Kidney tubule cell (primary cell): ENCODE measurements around the gene IARS1.

ENCODE experiments used
- DNase-seq: peaks from one replicate; pipeline ENCODE4 v3.0.0-alpha.2; 2018; ENCODE audit warnings: low spot score

The IARS1 gene

GRCh38 chr9:92295240-92295790, 1.8 kb upstream of the IARS1 start:
- no peak for DNase-seq

DNA sequence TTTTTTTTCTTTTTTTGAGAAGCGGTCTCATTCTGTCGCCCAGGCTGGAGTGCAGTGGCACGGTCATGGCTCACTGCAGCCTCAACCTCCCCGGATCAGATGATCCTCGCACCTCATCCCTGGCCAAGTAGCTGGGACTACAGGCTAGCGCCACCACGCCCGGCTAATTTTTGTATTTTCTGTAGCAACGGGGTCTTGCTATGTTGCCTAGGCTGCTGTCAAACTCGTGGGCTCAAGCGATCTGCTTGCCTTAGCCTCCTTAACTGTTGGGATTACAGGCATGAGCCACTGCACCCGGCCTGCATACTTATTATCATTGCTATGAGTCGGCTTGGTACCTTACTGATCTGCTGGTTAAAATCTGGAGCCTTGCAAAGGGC, 790 bp upstream of the IARS1 start:
- DNase-seq: peak; percentile 36

DNA sequence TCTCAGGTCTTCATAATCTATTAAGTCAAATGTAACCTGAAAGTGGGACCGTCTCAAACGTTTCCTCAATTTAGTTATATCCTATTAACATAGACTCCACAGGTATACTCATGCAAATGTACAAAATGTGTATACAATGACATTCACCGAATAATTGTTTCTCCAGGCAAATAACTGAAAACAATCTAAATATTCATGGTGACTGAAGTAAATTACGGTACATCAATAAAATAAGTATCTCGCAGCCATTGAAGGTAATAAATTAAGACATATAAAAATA, 482 bp downstream of the IARS1 start:
- no peak for DNase-seq

DNA sequence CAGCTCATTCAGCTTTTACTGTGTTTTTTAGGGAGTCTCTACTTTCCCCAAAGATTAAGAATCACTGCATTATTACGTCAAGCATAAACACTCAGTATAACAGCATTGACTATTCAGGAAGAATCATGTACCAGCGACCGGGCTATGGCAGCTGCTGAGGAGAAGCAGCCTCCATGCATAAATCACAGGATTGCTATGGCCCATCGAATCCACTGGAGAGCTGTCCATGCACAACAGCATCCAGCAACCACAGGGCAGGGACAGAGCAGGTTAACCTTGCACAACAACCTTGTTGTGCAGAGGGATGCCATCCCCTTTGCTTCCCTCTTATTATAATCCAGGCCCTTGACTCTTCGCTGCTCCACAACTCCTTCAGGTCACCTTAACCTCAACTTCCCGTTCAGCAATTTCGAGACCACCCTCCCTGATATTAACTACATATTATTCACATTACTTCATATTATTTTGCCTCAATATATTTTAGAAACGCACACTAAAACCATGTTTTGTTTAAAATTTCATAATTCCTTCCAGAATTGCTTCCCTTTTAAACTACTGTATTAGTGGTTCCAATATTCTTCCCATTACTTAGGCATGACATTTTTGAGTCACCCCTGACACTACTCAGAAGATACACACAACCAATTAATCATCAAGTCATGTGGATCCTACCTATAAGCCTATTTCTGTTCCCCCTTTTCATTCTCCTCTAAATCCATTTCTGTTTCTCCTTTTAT, 991 bp downstream of the IARS1 start:
- DNase-seq: peak; percentile 48

- no peak for DNase-seq
Observed at GRCh38 chr9:92291577-92291976, 1.9 kb downstream of the IARS1 start.

DNA sequence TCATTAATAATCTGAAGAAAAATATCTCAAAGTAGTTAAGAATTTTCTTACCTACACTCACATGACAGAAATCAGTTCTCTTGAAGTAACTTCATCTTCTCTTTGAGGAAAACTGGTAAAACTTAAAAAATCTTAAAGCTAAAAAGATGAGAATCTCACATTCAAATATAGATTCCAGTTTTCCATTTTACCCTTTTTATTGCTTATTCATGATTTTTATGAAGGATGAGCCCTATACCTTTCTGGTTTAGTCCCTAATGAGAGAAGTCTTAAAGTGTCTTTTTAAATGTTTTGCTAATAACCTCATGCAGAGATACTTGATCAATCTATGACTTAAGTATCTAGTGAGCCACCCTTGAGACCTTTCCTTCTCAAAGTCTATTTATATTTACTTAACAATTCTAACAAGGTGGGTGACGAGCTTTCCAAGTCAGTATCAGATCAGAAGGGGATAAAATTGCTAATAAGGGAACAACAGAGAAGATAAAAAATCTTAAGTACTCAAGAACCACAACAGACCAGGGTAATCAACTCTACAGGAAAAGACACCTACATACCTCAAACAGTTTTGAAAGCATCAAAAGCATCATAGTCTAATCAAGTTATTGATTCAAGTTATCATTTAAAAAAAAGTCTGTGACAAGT, 2.6 kb downstream of the IARS1 start:
- DNase-seq: no peak

DNA sequence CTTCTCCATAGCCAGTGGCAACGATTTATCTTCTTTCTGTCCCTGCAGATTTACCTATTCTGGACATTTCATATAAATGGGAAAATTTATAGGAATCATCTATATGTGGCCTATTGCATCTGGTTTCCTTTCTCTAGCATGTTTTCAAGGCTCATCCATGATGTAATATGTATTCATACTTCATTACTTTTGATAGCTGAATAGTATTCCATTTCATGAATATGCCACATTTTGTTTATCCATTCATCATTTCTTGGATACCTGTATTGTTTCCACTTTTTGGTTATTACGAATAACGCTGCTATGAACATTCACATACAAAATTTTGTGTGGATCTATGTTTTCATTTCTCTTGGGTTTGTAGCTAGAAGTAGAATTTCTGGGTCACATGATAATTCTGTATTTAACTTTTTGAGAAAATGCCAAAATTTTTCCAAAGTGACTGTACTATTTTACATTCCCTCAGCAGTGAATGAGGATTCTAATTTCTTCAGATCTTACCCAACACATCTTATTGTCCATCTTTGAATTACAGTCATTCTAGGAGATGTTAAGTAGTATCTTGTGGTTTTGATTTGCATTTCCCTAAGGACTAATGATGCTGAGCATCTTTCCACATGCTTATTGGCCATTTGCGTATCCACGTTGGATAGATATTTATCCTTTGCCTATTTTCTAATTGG, 3.6 kb downstream of the IARS1 start:
- no peak for DNase-seq

DNA sequence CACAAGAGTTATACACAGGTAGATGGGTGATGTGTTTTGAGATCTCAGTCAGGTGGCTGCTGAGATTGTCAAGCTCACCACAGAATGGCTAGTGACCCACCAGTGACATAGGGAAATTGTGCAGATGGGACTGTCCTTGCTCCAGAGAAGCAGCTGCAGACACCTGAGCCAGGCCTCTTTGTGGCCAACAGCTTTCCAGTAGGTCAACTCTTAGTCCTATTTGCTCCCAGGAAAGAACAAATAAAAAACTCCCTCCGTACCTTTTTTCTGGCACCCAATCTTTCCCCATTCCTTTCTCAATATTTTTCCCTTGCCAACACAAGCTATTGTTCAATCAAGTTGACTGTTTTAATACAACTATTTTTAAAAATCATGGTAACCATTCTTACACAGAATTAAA, 14.2 kb downstream of the IARS1 start:
- DNase-seq: no peak

DNA sequence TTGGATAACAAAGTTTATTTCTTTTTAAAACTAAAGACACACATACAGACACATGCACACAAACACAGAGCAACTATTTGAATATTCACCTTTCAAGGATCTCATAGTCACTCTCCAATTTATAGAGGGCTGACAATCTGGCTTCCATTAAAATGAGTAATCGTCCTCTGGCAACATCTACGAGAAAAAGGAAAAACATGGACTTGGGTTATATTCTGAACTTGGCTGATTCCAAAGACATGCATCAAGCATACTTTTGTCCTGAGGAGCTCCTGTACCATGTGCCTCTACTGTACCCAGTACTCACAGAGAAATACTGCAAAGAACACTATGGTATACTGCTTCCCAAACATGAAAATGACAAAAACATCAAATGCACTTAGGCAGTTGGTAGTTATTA, 15.4 kb downstream of the IARS1 start:
- DNase-seq: no peak

- peak; percentile 16 for DNase-seq
Observed at GRCh38 chr9:92276331-92277032, 17.0 kb downstream of the IARS1 start.

- DNase-seq: no peak
Observed at GRCh38 chr9:92275541-92275940, 18.0 kb downstream of the IARS1 start.

DNA sequence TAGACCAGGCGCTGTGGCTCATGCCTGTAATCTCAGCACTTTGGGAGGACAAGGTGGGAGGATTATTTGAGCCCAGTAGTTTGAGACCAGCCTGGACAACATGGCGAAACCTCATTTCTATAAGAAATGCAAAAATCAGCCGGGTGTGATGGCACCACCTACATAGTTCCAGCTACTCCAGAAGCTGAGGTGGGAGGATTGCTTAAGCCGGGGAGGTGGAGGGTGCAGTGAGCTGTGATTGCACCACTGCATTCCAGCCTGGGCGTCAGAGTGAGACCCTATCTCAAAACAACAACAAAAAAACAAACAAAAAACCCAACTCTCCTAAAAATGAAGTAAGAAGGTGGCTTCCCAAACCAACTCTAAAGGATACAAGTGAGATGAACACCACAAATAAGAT, 23.0 kb downstream of the IARS1 start:
- DNase-seq: no peak

DNA sequence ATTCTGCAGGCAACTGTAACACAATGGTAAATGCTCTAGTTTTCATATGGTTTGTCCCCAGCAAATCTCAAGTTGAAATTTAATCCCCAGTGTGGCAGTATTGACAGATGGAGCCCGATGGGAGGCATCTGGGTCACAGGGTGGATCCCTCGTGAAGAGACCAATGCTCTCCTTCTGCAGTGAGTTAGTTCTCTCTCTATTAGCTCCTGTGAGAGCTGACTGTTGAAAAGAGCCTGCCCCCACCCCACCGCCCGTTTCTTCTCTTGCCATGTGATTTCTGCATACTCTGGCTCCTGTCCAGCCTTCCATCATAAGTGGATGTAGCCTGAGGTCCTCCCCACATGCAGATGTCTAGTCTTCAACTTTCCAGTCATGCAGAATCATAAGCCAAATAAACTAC, 27.0 kb downstream of the IARS1 start:
- no peak for DNase-seq

DNA sequence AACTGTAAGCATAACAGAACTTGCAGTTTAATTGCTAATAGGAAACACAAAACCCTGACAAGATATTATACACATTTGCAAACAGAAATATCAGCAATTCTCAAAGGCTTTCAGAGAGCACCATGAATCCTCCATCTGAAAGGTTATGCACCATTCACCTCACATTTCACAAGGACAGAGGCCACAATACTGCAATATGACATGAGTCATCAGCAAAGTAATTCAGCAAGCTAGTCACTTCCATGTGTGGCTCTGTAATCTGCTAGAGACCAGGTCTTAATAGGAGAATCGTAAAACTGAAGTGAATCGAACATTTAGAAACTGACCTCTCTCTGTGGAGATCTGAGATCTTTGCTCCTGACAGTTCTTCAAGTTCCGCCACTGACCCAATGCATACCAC, 28.3 kb downstream of the IARS1 start:
- peak; percentile 62 for DNase-seq

GRCh38 chr9:92263131-92263530, 30.4 kb downstream of the IARS1 start:
- no peak for DNase-seq

- DNase-seq: no peak
Observed at GRCh38 chr9:92257327-92257726, 36.2 kb downstream of the IARS1 start.

GRCh38 chr9:92254381-92255337, 38.8 kb downstream of the IARS1 start:
- DNase-seq: no peak

DNA sequence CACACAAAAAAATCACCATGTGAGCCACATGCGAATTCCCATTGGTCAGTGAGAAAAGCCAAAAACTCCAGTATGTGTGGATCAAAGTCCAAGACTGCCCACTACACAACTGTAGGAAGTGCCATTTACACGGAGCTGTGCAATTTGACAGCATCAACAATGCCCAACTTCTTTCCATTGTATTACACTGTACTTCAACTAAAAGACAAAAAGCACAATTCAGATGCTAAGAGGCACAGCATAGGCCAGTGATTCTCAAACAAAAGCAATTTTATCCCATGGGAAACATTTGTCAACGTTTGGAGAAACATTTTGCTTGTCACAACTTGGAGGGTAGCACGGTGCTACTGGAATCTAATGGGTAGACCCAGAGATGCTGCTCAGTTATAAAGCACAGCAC, 39.8 kb downstream of the IARS1 start:
- no peak for DNase-seq

DNA sequence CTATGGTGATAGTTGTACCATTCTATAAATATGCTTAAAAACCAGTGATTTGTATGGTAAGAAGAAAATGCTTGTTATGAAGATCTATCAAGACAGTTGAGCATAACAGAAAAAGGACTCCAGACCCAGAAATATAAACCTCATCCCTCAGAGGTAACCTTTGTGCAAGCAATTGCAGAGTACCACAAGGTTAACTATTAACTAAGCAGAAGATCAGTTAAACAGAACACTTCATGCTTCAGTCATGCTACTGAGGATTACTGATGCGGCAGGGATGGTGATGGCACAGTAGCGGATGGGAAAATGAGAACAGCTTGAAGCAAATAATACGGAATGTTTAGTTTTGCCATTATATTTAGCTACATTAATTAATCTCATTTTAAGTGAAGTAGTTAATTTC, 45.5 kb downstream of the IARS1 start:
- peak; percentile 85 for DNase-seq

DNA sequence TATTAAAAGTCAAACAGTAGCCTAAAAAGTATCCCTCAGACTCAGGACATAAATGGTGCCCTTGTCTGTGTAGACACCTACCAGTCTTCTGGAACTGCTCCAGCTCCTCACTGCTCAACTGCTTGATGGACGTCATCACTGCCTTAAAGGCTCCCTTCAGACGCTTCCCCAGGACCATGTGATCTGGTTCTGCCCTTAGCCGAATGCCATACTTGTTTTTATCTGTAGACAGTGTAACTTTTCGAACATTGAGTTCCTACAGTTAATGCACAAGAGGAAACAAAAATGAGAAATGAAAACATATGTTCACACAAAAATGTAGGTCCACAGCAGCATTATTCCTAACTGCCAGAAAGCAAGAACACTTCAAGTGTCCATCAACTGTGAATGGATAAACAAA, 46.2 kb downstream of the IARS1 start:
- DNase-seq: peak; percentile 22

- DNase-seq: peak; percentile 86
Observed at GRCh38 chr9:92245005-92245797, 48.3 kb downstream of the IARS1 start.
